HepG2 (cell line): ENCODE data around the gene USP19. TPM values are rescaled to one million over a fixed set of nuclear protein-coding genes. Genes with fewer than 3 reads are reported as not detected.
A peak's percentile ranks its signal among the peaks of the same experiment; 100 is the strongest.

Experiments used
- FOSL1 ChIP-seq: sonication (generic); formaldehyde crosslinking; IDR thresholded peaks from 2 replicates; pipeline ENCODE4 v1.9.0; 2021; ENCODE audit warnings: missing genetic modification reagents, borderline replicate concordance
- FOXJ3 ChIP-seq: sonication (generic); formaldehyde crosslinking; IDR thresholded peaks from 2 replicates; pipeline ENCODE4 v1.4.0; 2020; ENCODE audit warnings: missing genetic modification reagents, mild to moderate bottlenecking, borderline replicate concordance
- GATAD2A ChIP-seq: IDR thresholded peaks from 2 replicates; pipeline ENCODE4 v1.6.1; 2016
- HNRNPUL1 ChIP-seq: fragments of 200-400 bp; formaldehyde crosslinking; IDR thresholded peaks from 2 replicates; pipeline ENCODE4 v1.6.1; 2017; ENCODE audit warnings: low read depth, mild to moderate bottlenecking, low read length, moderate library complexity
- IRX3 ChIP-seq: sonication (generic); formaldehyde crosslinking; IDR thresholded peaks from 2 replicates; pipeline ENCODE4 v1.8.1; 2023; ENCODE audit warnings: mild to moderate bottlenecking, low read depth, missing genetic modification reagents, borderline replicate concordance
- NBN ChIP-seq: fragments of 450-650 bp; conservative IDR thresholded peaks from 2 replicates; pipeline ENCODE4 v1.6.1; 2017
- NCOA1 ChIP-seq: sonication (generic); formaldehyde crosslinking; IDR thresholded peaks from 2 replicates; pipeline ENCODE4 v1.9.0; 2021; ENCODE audit warnings: missing genetic modification reagents
- NR2F1 ChIP-seq, 2 experiments: fragments of 450-650 bp in 1 of 2; formaldehyde crosslinking in 1 of 2; IDR thresholded peaks; 2 replicates each; pipeline versions ENCODE4 v1.5.0 to v1.6.1; 2016 to 2020; ENCODE audit warnings: mild to moderate bottlenecking in 1 of 2, missing compliant biosample characterization in 1 of 2, missing genetic modification reagents in 1 of 2, moderate library complexity in 1 of 2
- TOPORS ChIP-seq: sonication (generic); formaldehyde crosslinking; IDR thresholded peaks from 2 replicates; pipeline ENCODE4 v1.8.0; 2023; ENCODE audit warnings: mild to moderate bottlenecking, missing genetic modification reagents
- ZFP1 ChIP-seq: IDR thresholded peaks from 2 replicates; pipeline ENCODE4 v1.6.1; 2016
- ZNF160 ChIP-seq: sonication (generic); formaldehyde crosslinking; IDR thresholded peaks from 2 replicates; pipeline ENCODE4 v1.8.0; 2022; ENCODE audit warnings: mild to moderate bottlenecking, inconsistent platforms, missing genetic modification reagents
- ZNF263 ChIP-seq: sonication (generic); formaldehyde crosslinking; IDR thresholded peaks from 2 replicates; pipeline ENCODE4 v1.4.0; 2020; ENCODE audit warnings: missing genetic modification reagents
- ZNF558 ChIP-seq: sonication (generic); formaldehyde crosslinking; IDR thresholded peaks from 2 replicates; pipeline ENCODE4 v1.9.0; 2022; ENCODE audit warnings: mild to moderate bottlenecking, missing genetic modification reagents, borderline replicate concordance
- ZNF724P ChIP-seq: sonication (generic); formaldehyde crosslinking; IDR thresholded peaks from 2 replicates; pipeline ENCODE4 v1.8.0; 2022; ENCODE audit warnings: missing genetic modification reagents, borderline replicate concordance
- ZNF737 ChIP-seq: sonication (generic); formaldehyde crosslinking; IDR thresholded peaks from 2 replicates; pipeline ENCODE4 v1.5.0; 2020; ENCODE audit warnings: missing genetic modification reagents, mild to moderate bottlenecking, borderline replicate concordance
- ZNF749 ChIP-seq: sonication (generic); formaldehyde crosslinking; IDR thresholded peaks from 2 replicates; pipeline ENCODE4 v1.8.0; 2022; ENCODE audit warnings: mild to moderate bottlenecking, missing genetic modification reagents, moderate library complexity, borderline replicate concordance
- ZNF768 ChIP-seq: sonication (generic); formaldehyde crosslinking; IDR thresholded peaks from 2 replicates; pipeline ENCODE4 v1.4.0; 2020; ENCODE audit warnings: missing genetic modification reagents
- ZNF883 ChIP-seq: sonication (generic); formaldehyde crosslinking; IDR thresholded peaks from 2 replicates; pipeline ENCODE4 v1.5.1; 2020; ENCODE audit warnings: mild to moderate bottlenecking, missing genetic modification reagents; ENCODE audit errors: not compliant biosample characterization
- polyA plus RNA-seq, 8 experiments: library from polyadenylated mRNA; depleted of rRNA in 3 of 8; stranded (reverse) in 7 of 8; unstranded in 1 of 8; fragments of >200 nt; fragmentation: Illumina TruSeq in 4 of 8; extraction: Trizol in 4 of 8; gene quantifications; 2 replicates each; pipeline versions ENCODE4 v1.2.1 to v1.2.3, GENCODE V29; 2011 to 2016; ENCODE audit warnings: low read depth in 4 of 8, missing spikeins in 1 of 8, mixed read lengths in 1 of 8; ENCODE audit not compliant: insufficient read depth in 1 of 8
- total RNA-seq, 5 experiments: library from RNA; depleted of rRNA; stranded (reverse); fragments of >200 nt; fragmentation: Illumina TruSeq; extraction: Trizol; gene quantifications; 2 replicates each; pipeline ENCODE4 v1.2.3, GENCODE V29; 2016; ENCODE audit warnings: low read depth in 1 of 5
- TF ChIP-seq, protein P1 (sequence below): sonication (generic); formaldehyde crosslinking; IDR thresholded peaks from 2 replicates; pipeline ENCODE4 v1.5.0; 2020; ENCODE audit warnings: mild to moderate bottlenecking, missing genetic modification reagents
- TF ChIP-seq, protein P2 (sequence below): IDR thresholded peaks from 2 replicates; pipeline ENCODE4 v1.6.1; 2016; ENCODE audit warnings: control low read depth
- TF ChIP-seq, protein P3 (sequence below): sonication (generic); formaldehyde crosslinking; conservative IDR thresholded peaks from 2 replicates; pipeline ENCODE4 v1.4.0; 2020; ENCODE audit warnings: missing genetic modification reagents
- TF ChIP-seq, protein P4 (sequence below): sonication (generic); formaldehyde crosslinking; IDR thresholded peaks from 2 replicates; pipeline ENCODE4 v1.5.1; 2020; ENCODE audit warnings: missing genetic modification reagents, mild to moderate bottlenecking, borderline replicate concordance
- TF ChIP-seq, protein P5 (sequence below): IDR thresholded peaks from 2 replicates; pipeline ENCODE4 v1.6.1; 2016; ENCODE audit warnings: missing compliant biosample characterization, missing genetic modification reagents, borderline replicate concordance

Gene USP19
- total and polyA plus RNA-seq, 2 of the 13 experiments (the other 11 are each of a cell fraction or from before 2014, with no cell fraction given) = 28.3 to 31.7 TPM

DNA sequence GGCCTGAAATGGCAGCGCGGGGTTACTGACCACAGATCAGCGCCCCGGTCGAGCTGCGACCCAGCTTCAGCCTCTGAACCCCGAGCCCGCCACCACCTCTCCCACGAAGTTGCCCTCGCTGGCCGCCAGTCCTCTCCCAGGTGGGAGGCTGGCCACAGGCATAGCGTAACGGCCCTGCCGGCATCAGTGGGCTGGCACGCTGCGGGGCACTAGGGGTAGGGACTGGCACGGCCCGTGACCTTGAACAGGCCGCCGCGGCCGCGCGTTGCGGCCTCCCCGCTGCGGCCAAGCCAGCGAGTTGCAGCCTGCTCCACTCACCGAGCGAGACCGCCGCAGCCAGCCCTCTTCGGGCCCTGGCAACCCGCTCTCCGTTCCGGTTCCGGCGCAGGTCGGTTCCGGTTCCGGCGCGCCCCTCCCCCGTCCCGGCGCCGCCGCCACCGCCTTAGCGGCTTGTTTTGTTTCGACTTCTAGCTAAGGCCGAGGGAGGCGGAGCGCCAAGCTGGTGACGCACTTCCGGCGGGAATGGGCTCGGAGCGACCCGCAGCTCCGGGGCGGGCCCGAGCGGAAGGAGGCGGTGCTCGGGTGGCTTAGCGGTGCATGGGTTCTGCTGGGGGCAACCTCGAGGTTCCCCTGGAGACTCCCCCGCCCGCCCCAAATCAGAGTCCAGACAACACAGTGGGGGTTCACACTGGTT lies at the start of gene USP19 (continued):
- TF ChIP-seq, protein P1, sequence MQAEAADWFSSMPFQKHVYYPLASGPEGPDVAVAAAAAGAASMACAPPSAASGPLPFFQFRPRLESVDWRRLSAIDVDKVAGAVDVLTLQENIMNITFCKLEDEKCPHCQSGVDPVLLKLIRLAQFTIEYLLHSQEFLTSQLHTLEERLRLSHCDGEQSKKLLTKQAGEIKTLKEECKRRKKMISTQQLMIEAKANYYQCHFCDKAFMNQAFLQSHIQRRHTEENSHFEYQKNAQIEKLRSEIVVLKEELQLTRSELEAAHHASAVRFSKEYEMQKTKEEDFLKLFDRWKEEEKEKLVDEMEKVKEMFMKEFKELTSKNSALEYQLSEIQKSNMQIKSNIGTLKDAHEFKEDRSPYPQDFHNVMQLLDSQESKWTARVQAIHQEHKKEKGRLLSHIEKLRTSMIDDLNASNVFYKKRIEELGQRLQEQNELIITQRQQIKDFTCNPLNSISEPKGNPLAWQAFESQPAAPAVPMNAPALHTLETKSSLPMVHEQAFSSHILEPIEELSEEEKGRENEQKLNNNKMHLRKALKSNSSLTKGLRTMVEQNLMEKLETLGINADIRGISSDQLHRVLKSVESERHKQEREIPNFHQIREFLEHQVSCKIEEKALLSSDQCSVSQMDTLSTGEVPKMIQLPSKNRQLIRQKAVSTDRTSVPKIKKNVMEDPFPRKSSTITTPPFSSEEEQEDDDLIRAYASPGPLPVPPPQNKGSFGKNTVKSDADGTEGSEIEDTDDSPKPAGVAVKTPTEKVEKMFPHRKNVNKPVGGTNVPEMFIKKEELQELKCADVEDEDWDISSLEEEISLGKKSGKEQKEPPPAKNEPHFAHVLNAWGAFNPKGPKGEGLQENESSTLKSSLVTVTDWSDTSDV (CRISPR knock-in tag) = no peak
- TF ChIP-seq, protein P2, sequence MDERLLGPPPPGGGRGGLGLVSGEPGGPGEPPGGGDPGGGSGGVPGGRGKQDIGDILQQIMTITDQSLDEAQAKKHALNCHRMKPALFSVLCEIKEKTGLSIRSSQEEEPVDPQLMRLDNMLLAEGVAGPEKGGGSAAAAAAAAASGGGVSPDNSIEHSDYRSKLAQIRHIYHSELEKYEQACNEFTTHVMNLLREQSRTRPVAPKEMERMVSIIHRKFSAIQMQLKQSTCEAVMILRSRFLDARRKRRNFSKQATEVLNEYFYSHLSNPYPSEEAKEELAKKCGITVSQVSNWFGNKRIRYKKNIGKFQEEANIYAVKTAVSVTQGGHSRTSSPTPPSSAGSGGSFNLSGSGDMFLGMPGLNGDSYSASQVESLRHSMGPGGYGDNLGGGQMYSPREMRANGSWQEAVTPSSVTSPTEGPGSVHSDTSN (CRISPR knock-in tag) = no peak; the same call in 1 of the 2 replicates
- TF ChIP-seq ZNF737 (CRISPR knock-in tag) (no peak), FOSL1 (CRISPR knock-in tag) (no peak), HNRNPUL1 (no peak), GATAD2A (CRISPR knock-in tag) (peak; percentile 81), ZNF749 (CRISPR knock-in tag) (0 out of 2 replicates have a peak, but pooled peaks have one; percentile 6), ZNF883 (CRISPR knock-in tag) (no peak), ZNF263 (peak; percentile 15; the same call in 1 of the 2 replicates), NBN (no peak), ZFP1 (CRISPR knock-in tag) (0 out of 2 replicates have a peak, but pooled peaks have one; percentile 50), IRX3 (CRISPR knock-in tag) (no peak; the same call in 1 of the 2 replicates), ZNF160 (no peak; the same call in 1 of the 2 replicates), ZNF768 (peak; percentile 62), FOXJ3 (0 out of 2 replicates have a peak, but pooled peaks have one; percentile 31), NR2F1 (CRISPR knock-in tag; IDR thresholded peaks at IDR 0.05) (no peak), TOPORS (CRISPR knock-in tag) (peak; percentile 64; the same call in 1 of the 2 replicates), ZNF724P (CRISPR knock-in tag) (peak; percentile 47; the same call in 1 of the 2 replicates), ZNF558 (CRISPR knock-in tag) (no peak), NCOA1 (no peak)
- TF ChIP-seq, protein P3, sequence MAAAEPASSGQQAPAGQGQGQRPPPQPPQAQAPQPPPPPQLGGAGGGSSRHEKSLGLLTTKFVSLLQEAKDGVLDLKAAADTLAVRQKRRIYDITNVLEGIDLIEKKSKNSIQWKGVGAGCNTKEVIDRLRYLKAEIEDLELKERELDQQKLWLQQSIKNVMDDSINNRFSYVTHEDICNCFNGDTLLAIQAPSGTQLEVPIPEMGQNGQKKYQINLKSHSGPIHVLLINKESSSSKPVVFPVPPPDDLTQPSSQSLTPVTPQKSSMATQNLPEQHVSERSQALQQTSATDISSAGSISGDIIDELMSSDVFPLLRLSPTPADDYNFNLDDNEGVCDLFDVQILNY = no peak
- TF ChIP-seq, protein P4, sequence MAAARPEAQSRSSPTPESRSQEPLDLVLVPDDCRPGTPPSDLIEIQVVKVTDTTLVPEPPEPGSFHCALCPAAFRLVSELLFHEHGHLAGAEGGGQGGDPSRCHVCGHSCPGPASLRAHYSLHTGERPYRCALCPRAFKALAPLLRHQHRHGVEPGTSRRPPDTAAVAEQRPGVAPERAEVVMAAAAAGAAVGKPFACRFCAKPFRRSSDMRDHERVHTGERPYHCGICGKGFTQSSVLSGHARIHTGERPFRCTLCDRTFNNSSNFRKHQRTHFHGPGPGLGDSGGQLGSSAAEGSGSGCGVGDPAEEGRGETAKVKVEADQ (CRISPR knock-in tag) = no peak
- TF ChIP-seq, protein P5, sequence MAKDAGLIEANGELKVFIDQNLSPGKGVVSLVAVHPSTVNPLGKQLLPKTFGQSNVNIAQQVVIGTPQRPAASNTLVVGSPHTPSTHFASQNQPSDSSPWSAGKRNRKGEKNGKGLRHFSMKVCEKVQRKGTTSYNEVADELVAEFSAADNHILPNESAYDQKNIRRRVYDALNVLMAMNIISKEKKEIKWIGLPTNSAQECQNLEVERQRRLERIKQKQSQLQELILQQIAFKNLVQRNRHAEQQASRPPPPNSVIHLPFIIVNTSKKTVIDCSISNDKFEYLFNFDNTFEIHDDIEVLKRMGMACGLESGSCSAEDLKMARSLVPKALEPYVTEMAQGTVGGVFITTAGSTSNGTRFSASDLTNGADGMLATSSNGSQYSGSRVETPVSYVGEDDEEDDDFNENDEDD = peak; percentile 52; the same call in 1 of the 2 replicates
